ENCODE measurements around the gene DYNC2H1. TPM values are rescaled to one million over a fixed set of nuclear protein-coding genes. Genes with fewer than 3 reads are reported as not detected.

DYNC2H1 gene
- total RNA-seq, 1 experiment from 2014 or later = 17.2 TPM

- Mint-ChIP-seq H3K27me3 (ENCODE audit: low read depth) (no peaks in the 10 kb centered on the region), H3K27ac (no peak overlapping the region), H3K4me3 (no peak overlapping the region), H3K36me3 (peaks cover 6% of the 10 kb centered on the region), H3K9me3 (peaks cover 6% of the 10 kb centered on the region), H3K4me1 (no peaks in the 10 kb centered on the region)
- DNase-seq (ENCODE audit: low spot score) (no peak), ATAC-seq (no peak)
- ChIA-PET POLR2A (no interaction called here), CTCF (no interaction called here)
- TF ChIP-seq NFATC4 (CRISPR knock-in tag; IDR thresholded peaks at IDR 0.05) (no peak), MYBL2 (CRISPR knock-in tag; IDR thresholded peaks at IDR 0.05) (no peak), E2F1 (CRISPR knock-in tag; IDR thresholded peaks at IDR 0.05) (no peak), STAT6 (CRISPR knock-in tag; conservative IDR thresholded peaks at IDR 0.05; ENCODE audit: low read depth) (no peak), CDX4 (CRISPR knock-in tag; IDR thresholded peaks at IDR 0.05; ENCODE audit: borderline replicate concordance) (no peak), ZMAT4 (CRISPR knock-in tag; IDR thresholded peaks at IDR 0.05) (no peak), ZSCAN18 (CRISPR knock-in tag; IDR thresholded peaks at IDR 0.05) (no peak), SMAD4 (CRISPR knock-in tag; IDR thresholded peaks at IDR 0.05) (no peak), ZBTB21 (CRISPR knock-in tag; IDR thresholded peaks at IDR 0.05; ENCODE audit: borderline replicate concordance) (no peak), AR (CRISPR knock-in tag; IDR thresholded peaks at IDR 0.05) (no peak), ETV6 (CRISPR knock-in tag; IDR thresholded peaks at IDR 0.05) (no peak)
Observed at GRCh38 chr11:103367650-103368049, 258.4 kb downstream of the DYNC2H1 start.

- no peak for ATAC-seq
- TF ChIP-seq ZNF263 (CRISPR knock-in tag; IDR thresholded peaks at IDR 0.05; ENCODE audit: low read depth) (no peak), ZSCAN18 (CRISPR knock-in tag; IDR thresholded peaks at IDR 0.05) (no peak), ATF2 (CRISPR knock-in tag; IDR thresholded peaks at IDR 0.05; ENCODE audit: borderline replicate concordance, low read depth) (no peak), CTCF (IDR thresholded peaks at IDR 0.05) (no peak), NR1H2 (CRISPR knock-in tag; IDR thresholded peaks at IDR 0.05) (no peak)
- Mint-ChIP-seq H3K4me3 (no peak overlapping the region), H3K36me3 (peaks cover 6% of the 10 kb centered on the region), H3K27ac (no peak overlapping the region), H3K4me1 (no peaks in the 10 kb centered on the region), H3K27me3 (ENCODE audit: low read depth) (no peaks in the 10 kb centered on the region), H3K9me3 (peaks cover 8% of the 10 kb centered on the region)
- POLR2A ChIA-PET = no interaction called here
- no peak for DNase-seq (ENCODE audit: low spot score)
- CTCF ChIA-PET = no interaction called here
Observed at GRCh38 chr11:103368145-103368544, 258.9 kb downstream of the DYNC2H1 start.

All from WTC11 (cell line).